ENCODE results near the gene PIGB. TPM values are rescaled to one million over a fixed set of nuclear protein-coding genes. Genes with fewer than 3 reads are reported as not detected.

The PIGB gene
- total RNA-seq, 1 experiment from 2014 or later: 19.3 TPM

DNA sequence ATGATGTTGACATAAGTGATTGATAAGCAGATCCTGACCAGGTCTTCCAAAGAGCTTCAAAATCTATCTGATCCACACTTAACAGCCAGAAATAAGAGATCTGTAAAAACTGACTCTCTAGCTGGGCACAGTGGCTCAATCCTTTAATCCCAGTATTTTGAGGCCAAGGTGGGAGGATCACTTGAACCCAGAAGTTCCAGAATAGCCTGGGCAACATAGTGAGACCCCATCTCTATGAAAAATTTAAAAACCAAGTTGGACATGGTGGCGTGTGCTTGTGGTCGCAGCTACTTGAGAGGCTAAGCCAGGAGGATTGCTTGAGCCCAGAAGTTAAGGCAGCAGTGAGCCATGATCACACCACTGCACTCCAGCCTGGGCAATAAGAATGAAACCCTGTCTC is 43.6 kb downstream of the PIGB start:
- POLR2A ChIA-PET: no interaction called here
- CTCF ChIA-PET: no interaction called here
- Histone ChIP-seq H3K27me3 (ENCODE audit: control insufficient read depth, insufficient read depth, low read length) (no peaks in the 10 kb centered on the region), H3K9me3 (ENCODE audit: control insufficient read depth, insufficient read depth, low read depth, low read length) (no peaks in the 10 kb centered on the region), H3K36me3 (ENCODE audit: control insufficient read depth, insufficient read depth, low read length) (no peaks in the 10 kb centered on the region), H3K4me3 (ENCODE audit: low read depth in 2 of 2, low read length in 2 of 2) (no peak overlapping the region), H3K27ac (ENCODE audit: low read length) (no peak overlapping the region), H3K4me1 (ENCODE audit: control insufficient read depth, insufficient read depth, low read length) (no peaks in the 10 kb centered on the region)
- in situ Hi-C loops (cut with HindIII; ENCODE audit: low pct_unique_long_range_greater_than_20kb, low sequenced_read_pairs) (no loop called here), intact Hi-C loops (cut with micrococcal nuclease; ENCODE audit: unreplicated experiment) (no loop called here)
- DNase-seq (ENCODE audit: low read depth, low spot score) (no peak), ATAC-seq (no peak)
- no TSS peak for BruUV-seq (replicated peaks)
- TF ChIP-seq SIN3A (IDR thresholded peaks at IDR 0.05; ENCODE audit: borderline replicate concordance, insufficient read depth, low read depth, low read length) (no peak), POLR2AphosphoS5 (IDR thresholded peaks at IDR 0.05; ENCODE audit: low read depth, low read length) (no peak), TCF7L2 (IDR thresholded peaks at IDR 0.05; ENCODE audit: low read depth, low read length) (no peak)
- TF ChIP-seq, protein P1, sequence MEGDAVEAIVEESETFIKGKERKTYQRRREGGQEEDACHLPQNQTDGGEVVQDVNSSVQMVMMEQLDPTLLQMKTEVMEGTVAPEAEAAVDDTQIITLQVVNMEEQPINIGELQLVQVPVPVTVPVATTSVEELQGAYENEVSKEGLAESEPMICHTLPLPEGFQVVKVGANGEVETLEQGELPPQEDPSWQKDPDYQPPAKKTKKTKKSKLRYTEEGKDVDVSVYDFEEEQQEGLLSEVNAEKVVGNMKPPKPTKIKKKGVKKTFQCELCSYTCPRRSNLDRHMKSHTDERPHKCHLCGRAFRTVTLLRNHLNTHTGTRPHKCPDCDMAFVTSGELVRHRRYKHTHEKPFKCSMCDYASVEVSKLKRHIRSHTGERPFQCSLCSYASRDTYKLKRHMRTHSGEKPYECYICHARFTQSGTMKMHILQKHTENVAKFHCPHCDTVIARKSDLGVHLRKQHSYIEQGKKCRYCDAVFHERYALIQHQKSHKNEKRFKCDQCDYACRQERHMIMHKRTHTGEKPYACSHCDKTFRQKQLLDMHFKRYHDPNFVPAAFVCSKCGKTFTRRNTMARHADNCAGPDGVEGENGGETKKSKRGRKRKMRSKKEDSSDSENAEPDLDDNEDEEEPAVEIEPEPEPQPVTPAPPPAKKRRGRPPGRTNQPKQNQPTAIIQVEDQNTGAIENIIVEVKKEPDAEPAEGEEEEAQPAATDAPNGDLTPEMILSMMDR (IDR thresholded peaks at IDR 0.05): no peak
- TF ChIP-seq, protein P2, sequence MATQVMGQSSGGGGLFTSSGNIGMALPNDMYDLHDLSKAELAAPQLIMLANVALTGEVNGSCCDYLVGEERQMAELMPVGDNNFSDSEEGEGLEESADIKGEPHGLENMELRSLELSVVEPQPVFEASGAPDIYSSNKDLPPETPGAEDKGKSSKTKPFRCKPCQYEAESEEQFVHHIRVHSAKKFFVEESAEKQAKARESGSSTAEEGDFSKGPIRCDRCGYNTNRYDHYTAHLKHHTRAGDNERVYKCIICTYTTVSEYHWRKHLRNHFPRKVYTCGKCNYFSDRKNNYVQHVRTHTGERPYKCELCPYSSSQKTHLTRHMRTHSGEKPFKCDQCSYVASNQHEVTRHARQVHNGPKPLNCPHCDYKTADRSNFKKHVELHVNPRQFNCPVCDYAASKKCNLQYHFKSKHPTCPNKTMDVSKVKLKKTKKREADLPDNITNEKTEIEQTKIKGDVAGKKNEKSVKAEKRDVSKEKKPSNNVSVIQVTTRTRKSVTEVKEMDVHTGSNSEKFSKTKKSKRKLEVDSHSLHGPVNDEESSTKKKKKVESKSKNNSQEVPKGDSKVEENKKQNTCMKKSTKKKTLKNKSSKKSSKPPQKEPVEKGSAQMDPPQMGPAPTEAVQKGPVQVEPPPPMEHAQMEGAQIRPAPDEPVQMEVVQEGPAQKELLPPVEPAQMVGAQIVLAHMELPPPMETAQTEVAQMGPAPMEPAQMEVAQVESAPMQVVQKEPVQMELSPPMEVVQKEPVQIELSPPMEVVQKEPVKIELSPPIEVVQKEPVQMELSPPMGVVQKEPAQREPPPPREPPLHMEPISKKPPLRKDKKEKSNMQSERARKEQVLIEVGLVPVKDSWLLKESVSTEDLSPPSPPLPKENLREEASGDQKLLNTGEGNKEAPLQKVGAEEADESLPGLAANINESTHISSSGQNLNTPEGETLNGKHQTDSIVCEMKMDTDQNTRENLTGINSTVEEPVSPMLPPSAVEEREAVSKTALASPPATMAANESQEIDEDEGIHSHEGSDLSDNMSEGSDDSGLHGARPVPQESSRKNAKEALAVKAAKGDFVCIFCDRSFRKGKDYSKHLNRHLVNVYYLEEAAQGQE (IDR thresholded peaks at IDR 0.05; ENCODE audit: insufficient read depth in 1 of 2, low read depth in 2 of 2, low read length in 1 of 2): no peak

DNA sequence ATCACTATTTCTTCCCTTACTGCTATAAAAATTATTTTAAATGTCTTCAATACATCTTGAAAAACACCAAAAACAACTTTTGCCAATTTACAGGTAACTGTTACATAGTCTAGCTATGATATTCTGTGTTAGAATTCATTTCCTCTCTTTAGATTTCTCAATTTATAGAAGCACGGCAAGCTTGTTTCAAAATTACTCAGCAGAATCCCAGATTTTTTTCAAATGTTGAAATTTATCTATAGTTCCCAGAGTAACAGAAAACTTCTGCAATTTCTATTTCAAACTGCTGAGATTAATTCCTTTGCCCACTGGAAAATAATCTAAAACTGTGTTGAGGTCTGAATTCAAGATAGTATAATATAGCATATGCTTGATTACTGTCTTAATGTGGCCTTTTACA is 48.0 kb downstream of the PIGB start:
- ChIA-PET POLR2A (no interaction called here), CTCF (no interaction called here)
- H3K9me3 ChIP-seq (ENCODE audit: control insufficient read depth, insufficient read depth, low read depth, low read length): no peaks in the 10 kb centered on the region
- no peak overlapping the region for H3K4me3 ChIP-seq (ENCODE audit: low read depth in 2 of 2, low read length in 2 of 2)
- TF ChIP-seq, protein P1 (IDR thresholded peaks at IDR 0.05): no peak
- TF ChIP-seq POLR2AphosphoS5 (IDR thresholded peaks at IDR 0.05; ENCODE audit: low read depth, low read length): no peak
- no peak for TF ChIP-seq TCF7L2 (IDR thresholded peaks at IDR 0.05; ENCODE audit: low read depth, low read length)
- no peak for TF ChIP-seq SIN3A (IDR thresholded peaks at IDR 0.05; ENCODE audit: borderline replicate concordance, insufficient read depth, low read depth, low read length)
- TF ChIP-seq, protein P2 (IDR thresholded peaks at IDR 0.05; ENCODE audit: insufficient read depth in 1 of 2, low read depth in 2 of 2, low read length in 1 of 2): no peak
- H3K36me3 ChIP-seq (ENCODE audit: control insufficient read depth, insufficient read depth, low read length): no peaks in the 10 kb centered on the region
- H3K4me1 ChIP-seq (ENCODE audit: control insufficient read depth, insufficient read depth, low read length): no peaks in the 10 kb centered on the region
- in situ Hi-C loops (cut with HindIII; ENCODE audit: low pct_unique_long_range_greater_than_20kb, low sequenced_read_pairs) (no loop called here), intact Hi-C loops (cut with micrococcal nuclease; ENCODE audit: unreplicated experiment) (no loop called here)
- BruUV-seq (replicated peaks): no TSS peak
- no peak overlapping the region for H3K27ac ChIP-seq (ENCODE audit: low read length)
- no peak for ATAC-seq
- no peaks in the 10 kb centered on the region for H3K27me3 ChIP-seq (ENCODE audit: control insufficient read depth, insufficient read depth, low read length)
- DNase-seq (ENCODE audit: low read depth, low spot score): no peak
